ENCODE measurements around the gene TEAD2. TPM values are rescaled to one million over a fixed set of nuclear protein-coding genes. Genes with fewer than 3 reads are reported as not detected.

The TEAD2 gene
- 1 to 10 TPM; 6.0 to 8.3 TPM for polyA plus RNA-seq

DNA sequence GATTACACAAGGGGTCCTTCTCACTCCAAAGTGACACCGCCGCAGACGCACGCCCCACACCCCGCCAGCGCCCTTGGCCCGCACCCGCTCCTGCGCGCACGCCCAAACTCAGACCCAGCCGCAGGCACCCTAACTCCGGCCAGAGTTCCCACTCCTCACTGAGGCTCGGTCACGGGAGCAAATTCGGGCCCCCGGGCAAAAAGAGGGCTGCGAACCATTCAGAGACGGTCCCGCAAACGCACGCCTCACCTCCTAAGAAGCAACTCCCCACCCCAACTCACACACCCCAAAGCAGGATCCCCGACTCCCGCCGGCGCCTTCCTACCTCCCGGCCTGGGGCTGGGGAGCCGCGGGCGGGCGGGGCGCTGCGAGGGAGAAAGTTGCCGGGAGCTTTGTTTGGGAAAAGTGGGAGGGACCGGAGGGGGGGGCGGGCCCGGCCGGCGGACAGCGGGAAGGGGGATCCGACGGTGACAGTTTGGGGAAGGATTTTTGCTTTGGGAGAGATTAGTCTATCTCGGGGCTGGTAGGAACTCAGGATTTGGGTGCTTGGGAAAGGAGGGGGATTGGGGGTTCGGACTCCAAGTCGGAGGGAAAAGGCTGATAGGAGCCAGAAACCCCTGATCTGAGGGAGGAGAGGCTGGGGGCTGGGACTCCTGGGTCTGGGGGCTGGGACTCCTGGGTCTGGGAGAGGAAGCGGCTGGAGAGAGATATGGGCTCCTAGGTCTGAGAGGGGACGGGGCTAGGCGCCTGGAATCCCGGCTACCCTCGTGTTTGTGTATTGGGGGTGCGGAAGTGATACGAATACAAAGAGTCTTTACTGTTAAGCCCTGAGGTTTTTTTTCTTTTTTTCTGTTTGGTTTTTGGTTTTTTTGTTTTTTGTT lies at the start of gene TEAD2:
Gene TEAD2, minus strand, starts transcription at position 369 of the 881 bp plus-strand sequence. CDS start 2,341 bp downstream, outside the sequence.
- peak within 1 kb of the TSS; percentile 79 to 86 for H3K27ac ChIP-seq (ENCODE audit: low read depth in 2 of 2, low read length in 1 of 2)
- H3K4me1 ChIP-seq (ENCODE audit: control insufficient read depth in 2 of 2, insufficient read depth in 2 of 2, low read length in 1 of 2) = peaks cover 0 to 3% of the 10 kb centered on the region in 2 donors
- no peaks in the 10 kb centered on the region for H3K9me3 ChIP-seq (ENCODE audit: control insufficient read depth in 2 of 2, insufficient read depth in 1 of 2, low read depth in 1 of 2, low read length in 1 of 2)
- peak within 1 kb of the TSS; percentile 51 to 55 for H3K4me3 ChIP-seq (ENCODE audit: low read depth in 1 of 2, low read length in 2 of 2)
- H3K27me3 ChIP-seq (ENCODE audit: control insufficient read depth in 1 of 2, insufficient read depth in 2 of 2, low read length in 2 of 2) = no peaks in the 10 kb centered on the region
- WGBS, 2 donors = 1% methylated on average over 49 to 52 of the region's 52 CpGs
- H3K36me3 ChIP-seq (ENCODE audit: control insufficient read depth in 2 of 2, insufficient read depth in 2 of 2, low read length in 1 of 2) = no peaks in the 10 kb centered on the region

DNA sequence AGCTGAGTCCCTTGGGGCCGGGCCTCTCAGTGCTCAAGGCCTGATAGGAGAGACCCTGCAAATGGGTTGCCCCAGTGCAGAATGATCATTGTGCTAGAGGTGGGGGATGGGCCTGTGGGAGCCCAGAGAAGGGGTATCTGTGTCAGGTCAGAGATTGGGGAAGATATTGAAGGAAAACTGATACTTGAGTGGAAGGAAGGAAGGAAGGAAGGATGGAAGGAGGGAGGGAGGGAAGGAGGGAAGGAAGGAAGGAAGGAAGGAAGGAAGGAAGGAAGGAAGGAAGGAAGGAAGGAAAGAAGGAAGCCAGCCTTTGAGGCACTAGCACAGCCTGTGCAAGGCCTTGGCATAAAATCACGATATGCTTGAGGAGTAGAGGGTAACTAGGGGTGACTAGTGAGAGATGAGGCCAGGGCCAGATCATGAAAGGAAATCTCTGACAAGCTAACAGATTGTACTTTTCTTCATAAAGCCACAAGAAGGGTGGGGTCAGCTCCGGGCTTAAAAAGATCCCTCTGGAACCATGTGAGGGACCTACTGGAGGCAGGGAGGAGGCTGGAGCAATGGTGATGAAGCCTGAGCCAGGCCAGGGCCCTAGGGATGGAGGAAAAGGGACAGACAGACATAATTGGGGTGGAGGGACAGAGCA lies 49.6 kb upstream of the TEAD2 start:
- Histone ChIP-seq H3K36me3 (ENCODE audit: control insufficient read depth in 2 of 2, insufficient read depth in 2 of 2, low read length in 1 of 2) (no peaks in the 10 kb centered on the region), H3K9me3 (ENCODE audit: control insufficient read depth in 2 of 2, insufficient read depth in 1 of 2, low read depth in 1 of 2, low read length in 1 of 2) (no peaks in the 10 kb centered on the region), H3K4me3 (ENCODE audit: low read depth in 1 of 2, low read length in 2 of 2) (no peak overlapping the region), H3K27ac (ENCODE audit: low read depth in 2 of 2, low read length in 1 of 2) (no peak overlapping the region), H3K27me3 (ENCODE audit: control insufficient read depth in 1 of 2, insufficient read depth in 2 of 2, low read length in 2 of 2) (no peaks in the 10 kb centered on the region), H3K4me1 (ENCODE audit: control insufficient read depth in 2 of 2, insufficient read depth in 2 of 2, low read length in 1 of 2) (no peaks in the 10 kb centered on the region)
- 74 to 76% methylated on average over 3 of the region's 3 CpGs for WGBS, 2 donors

DNA sequence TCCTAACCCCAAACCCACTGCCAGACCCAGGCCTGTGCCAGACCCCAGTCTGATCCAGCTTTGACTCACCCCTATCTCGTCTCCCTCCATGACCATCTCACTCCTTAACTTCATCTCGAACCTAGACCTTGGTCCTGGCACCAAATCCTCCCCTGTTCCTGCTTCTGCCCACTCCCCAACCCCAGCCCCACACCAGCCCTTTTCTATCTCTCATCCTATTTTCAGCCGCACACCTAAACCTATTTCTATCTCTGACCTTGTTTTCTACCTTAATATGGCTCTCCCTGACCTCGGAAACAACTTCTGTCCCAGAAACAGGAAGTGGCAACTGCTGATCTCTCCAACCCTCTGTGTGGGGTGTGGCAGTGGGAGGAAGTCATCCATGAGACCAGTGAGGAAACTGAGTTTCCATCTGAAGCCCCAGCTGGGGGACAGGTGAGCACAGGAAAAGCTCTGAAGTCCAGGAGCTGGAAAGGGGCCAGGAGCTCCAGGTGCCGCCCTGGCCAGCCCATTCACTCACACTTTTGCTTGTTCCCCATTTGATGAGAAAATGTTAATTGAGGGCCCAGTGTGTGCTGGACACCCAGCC lies 47.3 kb upstream of the TEAD2 start:
- WGBS, 2 donors = 66 to 70% methylated on average over 5 of the region's 5 CpGs
- no peaks in the 10 kb centered on the region for H3K4me1 ChIP-seq (ENCODE audit: control insufficient read depth in 2 of 2, insufficient read depth in 2 of 2, low read length in 1 of 2)
- no peak overlapping the region for H3K4me3 ChIP-seq (ENCODE audit: low read depth in 1 of 2, low read length in 2 of 2)
- no peak overlapping the region for H3K27ac ChIP-seq (ENCODE audit: low read depth in 2 of 2, low read length in 1 of 2)
- no peaks in the 10 kb centered on the region for H3K36me3 ChIP-seq (ENCODE audit: control insufficient read depth in 2 of 2, insufficient read depth in 2 of 2, low read length in 1 of 2)
- no peaks in the 10 kb centered on the region for H3K27me3 ChIP-seq (ENCODE audit: control insufficient read depth in 1 of 2, insufficient read depth in 2 of 2, low read length in 2 of 2)
- no peaks in the 10 kb centered on the region for H3K9me3 ChIP-seq (ENCODE audit: control insufficient read depth in 2 of 2, insufficient read depth in 1 of 2, low read depth in 1 of 2, low read length in 1 of 2)

DNA sequence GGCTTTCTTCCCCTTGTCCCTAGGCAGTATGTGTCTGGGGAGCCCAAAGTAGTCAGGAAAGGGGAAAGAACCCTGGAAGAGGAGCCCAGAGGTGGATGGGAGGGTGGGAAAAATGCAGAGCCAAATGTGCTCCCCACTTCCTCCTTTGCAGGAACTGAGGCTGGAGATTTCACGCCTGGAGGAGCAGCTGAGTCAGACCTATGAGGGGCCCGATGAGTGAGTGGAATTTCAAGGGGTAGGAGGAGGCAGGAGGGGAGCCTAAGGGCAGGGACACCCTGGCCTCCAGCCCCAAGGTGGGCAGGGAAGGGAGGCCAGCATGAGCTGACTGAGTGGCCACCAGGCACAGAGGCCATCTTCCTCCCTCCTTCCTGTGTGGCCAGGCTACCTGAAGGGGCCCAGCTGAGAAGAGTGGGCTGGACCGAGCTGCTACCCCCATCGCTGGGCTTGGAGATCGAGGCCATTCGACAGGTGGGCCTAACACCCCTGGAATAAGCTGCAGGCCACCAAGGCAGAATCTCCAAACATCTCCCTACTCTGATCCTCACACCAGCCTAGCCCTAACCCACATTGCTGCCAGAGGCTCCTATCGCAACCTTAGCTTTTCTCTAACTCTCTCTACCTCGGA lies 46.7 kb upstream of the TEAD2 start:
- Histone ChIP-seq H3K27me3 (ENCODE audit: control insufficient read depth in 1 of 2, insufficient read depth in 2 of 2, low read length in 2 of 2) (no peaks in the 10 kb centered on the region), H3K4me1 (ENCODE audit: control insufficient read depth in 2 of 2, insufficient read depth in 2 of 2, low read length in 1 of 2) (no peaks in the 10 kb centered on the region), H3K4me3 (ENCODE audit: low read depth in 1 of 2, low read length in 2 of 2) (no peak overlapping the region), H3K36me3 (ENCODE audit: control insufficient read depth in 2 of 2, insufficient read depth in 2 of 2, low read length in 1 of 2) (no peaks in the 10 kb centered on the region), H3K9me3 (ENCODE audit: control insufficient read depth in 2 of 2, insufficient read depth in 1 of 2, low read depth in 1 of 2, low read length in 1 of 2) (no peaks in the 10 kb centered on the region), H3K27ac (ENCODE audit: low read depth in 2 of 2, low read length in 1 of 2) (no peak overlapping the region)
- 71 to 74% methylated on average over 8 of the region's 8 CpGs for WGBS, 2 donors

DNA sequence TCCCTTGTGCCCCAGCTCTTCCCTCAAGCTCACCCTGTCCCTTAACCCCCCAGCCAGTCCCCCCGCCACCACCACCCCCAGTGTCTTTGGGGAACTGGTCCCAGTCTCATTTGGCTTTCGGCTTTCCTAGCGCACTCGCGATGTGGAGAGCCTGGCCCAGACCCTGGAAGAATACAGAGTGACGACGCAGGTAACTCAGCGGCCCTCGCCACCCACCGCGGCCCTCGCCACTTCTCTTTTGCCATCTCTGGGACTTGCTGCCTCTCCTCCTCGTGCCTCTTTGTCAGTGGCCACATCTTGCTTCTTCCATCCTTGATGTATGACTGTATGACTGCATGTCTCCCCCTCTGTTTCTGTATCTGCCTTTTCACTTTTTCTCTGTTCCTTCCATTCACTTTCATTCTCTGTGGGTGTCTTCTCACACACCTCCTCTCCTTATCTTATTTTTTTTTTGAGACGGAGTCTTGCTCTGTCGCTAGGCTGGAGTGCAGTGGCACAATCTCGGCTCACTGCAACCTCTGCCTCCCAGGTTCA lies 45.3 kb upstream of the TEAD2 start:
- WGBS, 2 donors = 89 to 92% methylated on average over 16 of the region's 16 CpGs
- H3K36me3 ChIP-seq (ENCODE audit: control insufficient read depth in 2 of 2, insufficient read depth in 2 of 2, low read length in 1 of 2) = no peaks in the 10 kb centered on the region
- no peak overlapping the region for H3K27ac ChIP-seq (ENCODE audit: low read depth in 2 of 2, low read length in 1 of 2)
- no peaks in the 10 kb centered on the region for H3K27me3 ChIP-seq (ENCODE audit: control insufficient read depth in 1 of 2, insufficient read depth in 2 of 2, low read length in 2 of 2)
- H3K4me1 ChIP-seq (ENCODE audit: control insufficient read depth in 2 of 2, insufficient read depth in 2 of 2, low read length in 1 of 2) = no peaks in the 10 kb centered on the region
- H3K4me3 ChIP-seq (ENCODE audit: low read depth in 1 of 2, low read length in 2 of 2) = no peak overlapping the region
- H3K9me3 ChIP-seq (ENCODE audit: control insufficient read depth in 2 of 2, insufficient read depth in 1 of 2, low read depth in 1 of 2, low read length in 1 of 2) = no peaks in the 10 kb centered on the region

DNA sequence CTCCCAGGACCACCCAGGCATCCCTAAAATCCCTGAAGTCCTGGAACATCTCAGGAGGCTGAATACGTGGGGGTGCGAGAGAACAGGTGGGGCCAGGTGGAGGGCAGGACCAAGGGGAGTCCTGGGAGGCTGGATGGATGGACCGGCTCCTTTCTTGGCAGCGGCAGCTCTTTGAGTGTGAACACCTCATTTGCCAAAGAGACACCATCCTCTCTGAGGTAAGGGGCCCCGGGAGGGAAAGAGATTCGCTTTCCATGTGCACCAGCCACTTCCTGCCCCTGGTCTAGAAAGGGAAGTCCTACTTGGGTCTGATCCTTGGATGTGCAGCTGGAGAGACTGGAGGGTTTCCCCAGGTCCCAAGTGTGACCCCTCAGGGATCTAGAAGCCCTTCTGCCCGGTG lies 44.9 kb upstream of the TEAD2 start:
- Histone ChIP-seq H3K27me3 (ENCODE audit: control insufficient read depth in 1 of 2, insufficient read depth in 2 of 2, low read length in 2 of 2) (no peaks in the 10 kb centered on the region), H3K4me3 (ENCODE audit: low read depth in 1 of 2, low read length in 2 of 2) (no peak overlapping the region), H3K9me3 (ENCODE audit: control insufficient read depth in 2 of 2, insufficient read depth in 1 of 2, low read depth in 1 of 2, low read length in 1 of 2) (no peaks in the 10 kb centered on the region), H3K4me1 (ENCODE audit: control insufficient read depth in 2 of 2, insufficient read depth in 2 of 2, low read length in 1 of 2) (no peaks in the 10 kb centered on the region), H3K27ac (ENCODE audit: low read depth in 2 of 2, low read length in 1 of 2) (no peak overlapping the region), H3K36me3 (ENCODE audit: control insufficient read depth in 2 of 2, insufficient read depth in 2 of 2, low read length in 1 of 2) (no peaks in the 10 kb centered on the region)
- 68 to 69% methylated on average over 7 of the region's 7 CpGs for WGBS, 2 donors

DNA sequence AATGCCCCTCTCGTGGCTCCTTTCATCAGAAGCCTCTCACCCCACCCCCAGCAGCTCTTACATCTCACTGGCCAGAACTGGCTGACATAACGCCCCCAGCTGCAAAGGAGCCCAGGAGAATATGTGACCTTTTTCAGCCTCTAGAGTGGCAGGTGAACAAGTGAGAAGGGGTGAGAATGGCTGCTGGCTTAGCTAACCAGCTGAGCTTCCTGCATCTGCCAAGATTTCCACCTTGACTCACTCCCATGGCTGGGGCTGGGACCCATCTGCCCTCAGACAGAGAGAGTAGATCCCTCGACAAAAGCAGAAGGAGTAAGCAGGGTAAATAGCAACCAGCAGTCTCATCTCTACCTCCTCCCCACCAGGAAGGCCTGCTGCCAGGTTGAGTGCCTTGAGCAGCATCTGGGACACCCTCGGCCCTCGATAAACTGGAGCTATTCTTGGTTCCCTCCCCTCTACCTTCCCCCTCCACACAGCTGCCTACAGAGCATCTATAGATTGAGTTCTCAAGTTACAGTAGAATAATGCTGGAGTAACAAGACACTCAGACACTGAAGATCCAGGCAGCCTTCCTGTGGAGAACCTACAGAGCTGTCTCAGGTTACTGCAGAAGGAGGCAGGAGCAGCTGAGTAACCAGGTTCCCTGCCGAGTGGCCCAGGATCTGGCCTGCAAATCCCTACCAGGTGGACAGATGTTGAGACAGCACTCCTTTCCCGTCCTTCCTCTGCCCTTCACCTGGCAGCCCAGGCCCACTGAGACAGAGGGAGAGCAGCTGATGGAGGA lies 41.4 kb upstream of the TEAD2 start:
- H3K27ac ChIP-seq (ENCODE audit: low read depth in 2 of 2, low read length in 1 of 2) = no peak overlapping the region
- H3K36me3 ChIP-seq (ENCODE audit: control insufficient read depth in 2 of 2, insufficient read depth in 2 of 2, low read length in 1 of 2) = no peaks in the 10 kb centered on the region
- no peaks in the 10 kb centered on the region for H3K27me3 ChIP-seq (ENCODE audit: control insufficient read depth in 1 of 2, insufficient read depth in 2 of 2, low read length in 2 of 2)
- WGBS, 2 donors = 57 to 65% methylated on average over 7 of the region's 7 CpGs
- H3K4me3 ChIP-seq (ENCODE audit: low read depth in 1 of 2, low read length in 2 of 2) = no peak overlapping the region
- H3K9me3 ChIP-seq (ENCODE audit: control insufficient read depth in 2 of 2, insufficient read depth in 1 of 2, low read depth in 1 of 2, low read length in 1 of 2) = no peaks in the 10 kb centered on the region
- H3K4me1 ChIP-seq (ENCODE audit: control insufficient read depth in 2 of 2, insufficient read depth in 2 of 2, low read length in 1 of 2) = no peaks in the 10 kb centered on the region

DNA sequence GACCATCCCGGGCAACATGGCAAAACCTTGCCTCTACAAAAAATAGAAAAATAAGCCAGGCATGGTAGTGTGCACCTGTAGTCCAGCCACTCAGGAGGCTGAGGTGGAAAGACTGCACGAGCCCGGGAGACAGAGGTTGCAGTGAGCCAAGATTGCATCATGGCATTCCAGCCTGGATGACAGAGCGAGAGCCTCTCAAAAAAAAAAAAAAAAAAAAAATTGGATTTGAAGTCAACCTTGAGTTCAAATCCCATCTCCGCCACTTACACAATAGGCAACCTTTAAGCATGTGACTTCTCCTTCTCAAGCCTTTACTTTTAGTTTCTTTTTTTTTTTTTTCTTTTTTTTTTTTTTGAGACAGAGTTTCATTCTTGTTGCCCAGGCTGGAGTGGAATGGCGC lies 37.8 kb upstream of the TEAD2 start:
- Histone ChIP-seq H3K9me3 (ENCODE audit: control insufficient read depth in 2 of 2, insufficient read depth in 1 of 2, low read depth in 1 of 2, low read length in 1 of 2) (no peaks in the 10 kb centered on the region), H3K27ac (ENCODE audit: low read depth in 2 of 2, low read length in 1 of 2) (no peak overlapping the region), H3K27me3 (ENCODE audit: control insufficient read depth in 1 of 2, insufficient read depth in 2 of 2, low read length in 2 of 2) (no peaks in the 10 kb centered on the region), H3K4me3 (ENCODE audit: low read depth in 1 of 2, low read length in 2 of 2) (no peak overlapping the region), H3K4me1 (ENCODE audit: control insufficient read depth in 2 of 2, insufficient read depth in 2 of 2, low read length in 1 of 2) (no peaks in the 10 kb centered on the region), H3K36me3 (ENCODE audit: control insufficient read depth in 2 of 2, insufficient read depth in 2 of 2, low read length in 1 of 2) (no peaks in the 10 kb centered on the region)
- 84 to 85% methylated on average over 6 of the region's 6 CpGs for WGBS, 2 donors

DNA sequence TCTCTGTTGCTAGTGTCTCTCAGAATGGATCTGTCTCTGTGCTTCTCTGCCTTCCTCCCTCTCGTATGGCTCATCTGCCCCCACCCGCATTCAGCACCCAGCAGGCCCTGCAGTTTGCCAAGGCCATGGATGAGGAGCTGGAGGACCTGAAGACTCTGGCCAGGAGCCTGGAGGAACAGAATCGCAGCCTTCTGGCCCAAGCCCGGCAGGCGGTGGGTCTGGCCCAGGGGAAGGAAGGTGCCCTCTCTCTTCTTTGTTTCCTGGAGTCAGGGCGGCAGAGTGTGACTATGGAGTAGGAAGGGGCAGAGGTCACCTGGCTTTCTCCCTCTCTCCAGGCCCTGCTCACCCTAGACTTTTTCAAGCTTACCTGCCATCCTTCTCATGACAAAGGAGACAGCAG lies 36.7 kb upstream of the TEAD2 start:
- Histone ChIP-seq H3K27me3 (ENCODE audit: control insufficient read depth in 1 of 2, insufficient read depth in 2 of 2, low read length in 2 of 2) (no peaks in the 10 kb centered on the region), H3K36me3 (ENCODE audit: control insufficient read depth in 2 of 2, insufficient read depth in 2 of 2, low read length in 1 of 2) (no peaks in the 10 kb centered on the region), H3K9me3 (ENCODE audit: control insufficient read depth in 2 of 2, insufficient read depth in 1 of 2, low read depth in 1 of 2, low read length in 1 of 2) (no peaks in the 10 kb centered on the region), H3K4me1 (ENCODE audit: control insufficient read depth in 2 of 2, insufficient read depth in 2 of 2, low read length in 1 of 2) (no peaks in the 10 kb centered on the region), H3K27ac (ENCODE audit: low read depth in 2 of 2, low read length in 1 of 2) (no peak overlapping the region), H3K4me3 (ENCODE audit: low read depth in 1 of 2, low read length in 2 of 2) (no peak overlapping the region)
- WGBS, 2 donors = 87% methylated on average over 6 of the region's 6 CpGs

Measured in esophagus (tissue), 2 donors.